ENCODE measurements around the gene TTLL6. TPM values are rescaled to one million over a fixed set of nuclear protein-coding genes. Genes with fewer than 3 reads are reported as not detected.

Gene TTLL6
- total and polyA plus RNA-seq, 2 of the 4 experiments (the other 2 are of a cell fraction): not detected

DNA sequence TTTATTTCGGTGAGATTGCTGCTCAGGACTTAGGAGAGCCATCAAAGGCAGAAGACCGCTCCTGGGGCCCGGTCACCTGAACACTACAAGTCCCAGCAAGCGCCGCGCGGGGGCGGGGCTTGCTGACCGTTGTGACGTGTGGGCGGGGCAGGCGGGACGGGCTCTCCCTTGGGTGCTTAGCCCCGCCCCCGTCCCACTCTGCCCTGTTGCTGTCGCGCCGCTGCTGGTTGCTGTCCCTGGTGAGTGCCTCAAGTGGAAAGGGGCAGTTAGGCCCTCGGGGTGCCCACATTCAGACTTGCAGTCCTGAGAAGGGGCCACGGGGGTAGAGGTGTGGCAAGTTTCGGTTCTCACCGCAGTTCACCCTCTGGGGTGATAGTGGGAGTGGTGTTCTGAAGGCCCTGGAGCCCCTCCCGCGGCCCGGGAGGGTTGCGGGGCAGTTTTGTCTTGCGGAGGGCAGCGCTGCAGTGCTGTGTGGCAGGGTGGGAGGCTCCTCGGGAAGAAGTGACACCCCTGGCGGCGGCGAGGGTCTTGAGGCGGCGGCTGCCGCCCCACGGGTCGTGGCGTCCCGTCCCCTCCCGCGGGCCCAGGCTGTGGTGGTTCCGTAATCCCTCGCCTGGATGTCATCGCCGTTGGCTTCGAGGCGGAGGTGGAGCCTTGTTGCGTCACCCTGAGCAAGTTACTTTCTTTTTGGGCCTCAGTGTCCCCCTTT, 14.0 kb upstream of the TTLL6 start, which contains the start of gene CALCOCO2:
CALCOCO2 (plus strand) TSS at position 196 of the 709 bp plus-strand sequence. CDS start 10,673 bp downstream, outside the sequence.
- Histone ChIP-seq H3K14ac (replicated peaks; ENCODE audit: low read depth, low read length) (peak within 1 kb of the TSS; percentile 86), H3K4ac (ENCODE audit: low read depth, low read length) (peak within 1 kb of the TSS; percentile 91), H2AFZ (replicated peaks; ENCODE audit: low read length, poor library complexity) (peak within 1 kb of the TSS; percentile 100), H3K4me2 (ENCODE audit: low read depth, low read length) (peak within 1 kb of the TSS; percentile 98), H4K5ac (ENCODE audit: low read depth, low read length) (peak within 1 kb of the TSS; percentile 71), H3K9me3 (ENCODE audit: control insufficient read depth, insufficient read depth, low read length) (no peaks in the 10 kb centered on the region), H2BK120ac (ENCODE audit: low read depth, low read length) (peak within 1 kb of the TSS; percentile 88), H3K23ac (ENCODE audit: low read depth, low read length) (peak within 1 kb of the TSS; percentile 97), H3K56ac (ENCODE audit: extremely low read depth, insufficient read depth, low read length) (peak within 1 kb of the TSS; percentile 67; the same call in 1 of the 2 replicates), H3K9me1 (ENCODE audit: insufficient read depth, low read length) (peaks cover 4% of the 10 kb centered on the region), H3K18ac (ENCODE audit: low read depth, low read length) (peak within 1 kb of the TSS; percentile 82), H2BK15ac (ENCODE audit: low read depth, low read length) (peak within 1 kb of the TSS; percentile 42; the same call in 1 of the 3 replicates), H3K4me3 (ENCODE audit: insufficient read depth, low read depth, low read length) (peak within 1 kb of the TSS; percentile 95), H3K27me3 (ENCODE audit: control insufficient read depth, insufficient read depth, low read length) (no peaks in the 10 kb centered on the region), H3K27ac (ENCODE audit: insufficient read depth, low read length) (peak within 1 kb of the TSS; percentile 87), H4K20me1 (ENCODE audit: insufficient read depth, low read length) (peaks cover 15% of the 10 kb centered on the region; the same call in 1 of the 2 replicates), H4K8ac (ENCODE audit: low read depth in 2 of 2, low read length in 2 of 2) (peak within 1 kb of the TSS; percentile 12 to 90), H2BK5ac (ENCODE audit: low read depth, low read length, poor library complexity, severe bottlenecking) (peak within 1 kb of the TSS; percentile 88), H3K9ac (ENCODE audit: low read depth, low read length) (peak within 1 kb of the TSS; percentile 84), H3K79me1 (ENCODE audit: low read depth in 1 of 2, low read length in 2 of 2) (peaks cover 29 to 49% of the 10 kb centered on the region in 2 experiments), H2BK20ac (ENCODE audit: low read depth, low read length) (no peak within 1 kb of the TSS), H3K4me1 (ENCODE audit: control insufficient read depth, insufficient read depth, low read length) (peaks cover 5% of the 10 kb centered on the region), H4K91ac (ENCODE audit: insufficient read depth, low read depth, low read length) (peak within 1 kb of the TSS; percentile 88), H2AK9ac (replicated peaks; ENCODE audit: low read depth, low read length, poor library complexity) (peak within 1 kb of the TSS; percentile 95), H3K36me3 (ENCODE audit: control insufficient read depth, insufficient read depth, low read length) (no peaks in the 10 kb centered on the region), H2AK5ac (ENCODE audit: low read depth, low read length) (peak within 1 kb of the TSS; percentile 76; the same call in 1 of the 2 replicates)
- BruUV-seq (replicated peaks): no TSS peak
- dilution Hi-C loops (cut with HindIII; ENCODE audit: low sequenced_read_pairs, unreplicated experiment) (no loop called here), intact Hi-C loops (cut with micrococcal nuclease) (no loop called here), in situ Hi-C loops (cut with MboI; ENCODE audit: low sequenced_read_pairs) (no loop called here)
- DNase-seq (peak; percentile 89), ATAC-seq (ENCODE audit: low read depth) (peak; percentile 99)
- ChIA-PET CTCF (interaction anchor here (0.6 to 1.5 kb wide), 2 partner anchors 25 to 48 kb away, joined by 5 to 7 read pairs; no protein-coding TSS in a partner anchor), POLR2A (ENCODE audit: unreplicated experiment) (no interaction called here)
- WGBS, 2 experiments (ENCODE audit: extremely low coverage in 2 of 2, insufficient read length in 1 of 2): 0% methylated on average over 22 of the region's 48 CpGs; no CpG with 5 or more reads in 1 of the 2 experiments
- no peak for TF ChIP-seq MAFK (IDR thresholded peaks at IDR 0.05; ENCODE audit: low read depth, low read length)
- no peak for TF ChIP-seq SMC3 (IDR thresholded peaks at IDR 0.05; ENCODE audit: low read depth, low read length)
- TF ChIP-seq, protein P1, sequence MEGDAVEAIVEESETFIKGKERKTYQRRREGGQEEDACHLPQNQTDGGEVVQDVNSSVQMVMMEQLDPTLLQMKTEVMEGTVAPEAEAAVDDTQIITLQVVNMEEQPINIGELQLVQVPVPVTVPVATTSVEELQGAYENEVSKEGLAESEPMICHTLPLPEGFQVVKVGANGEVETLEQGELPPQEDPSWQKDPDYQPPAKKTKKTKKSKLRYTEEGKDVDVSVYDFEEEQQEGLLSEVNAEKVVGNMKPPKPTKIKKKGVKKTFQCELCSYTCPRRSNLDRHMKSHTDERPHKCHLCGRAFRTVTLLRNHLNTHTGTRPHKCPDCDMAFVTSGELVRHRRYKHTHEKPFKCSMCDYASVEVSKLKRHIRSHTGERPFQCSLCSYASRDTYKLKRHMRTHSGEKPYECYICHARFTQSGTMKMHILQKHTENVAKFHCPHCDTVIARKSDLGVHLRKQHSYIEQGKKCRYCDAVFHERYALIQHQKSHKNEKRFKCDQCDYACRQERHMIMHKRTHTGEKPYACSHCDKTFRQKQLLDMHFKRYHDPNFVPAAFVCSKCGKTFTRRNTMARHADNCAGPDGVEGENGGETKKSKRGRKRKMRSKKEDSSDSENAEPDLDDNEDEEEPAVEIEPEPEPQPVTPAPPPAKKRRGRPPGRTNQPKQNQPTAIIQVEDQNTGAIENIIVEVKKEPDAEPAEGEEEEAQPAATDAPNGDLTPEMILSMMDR (conservative IDR thresholded peaks at IDR 0.05; ENCODE audit: low read depth, low read length): no peak
- no peak for TF ChIP-seq RFX5 (IDR thresholded peaks at IDR 0.05; ENCODE audit: low read depth, low read length)
- TF ChIP-seq CEBPB (IDR thresholded peaks at IDR 0.05; ENCODE audit: low read depth, low read length): peak; percentile 98
- TF ChIP-seq MXI1 (IDR thresholded peaks at IDR 0.05; ENCODE audit: borderline replicate concordance, low read depth, low read length): peak; percentile 53; the same call in 1 of the 2 replicates
- TF ChIP-seq NFE2L2 (IDR thresholded peaks at IDR 0.05; ENCODE audit: low read depth, low read length): no peak
- TF ChIP-seq, protein P2, sequence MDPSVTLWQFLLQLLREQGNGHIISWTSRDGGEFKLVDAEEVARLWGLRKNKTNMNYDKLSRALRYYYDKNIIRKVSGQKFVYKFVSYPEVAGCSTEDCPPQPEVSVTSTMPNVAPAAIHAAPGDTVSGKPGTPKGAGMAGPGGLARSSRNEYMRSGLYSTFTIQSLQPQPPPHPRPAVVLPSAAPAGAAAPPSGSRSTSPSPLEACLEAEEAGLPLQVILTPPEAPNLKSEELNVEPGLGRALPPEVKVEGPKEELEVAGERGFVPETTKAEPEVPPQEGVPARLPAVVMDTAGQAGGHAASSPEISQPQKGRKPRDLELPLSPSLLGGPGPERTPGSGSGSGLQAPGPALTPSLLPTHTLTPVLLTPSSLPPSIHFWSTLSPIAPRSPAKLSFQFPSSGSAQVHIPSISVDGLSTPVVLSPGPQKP (IDR thresholded peaks at IDR 0.05; ENCODE audit: borderline replicate concordance, low read depth, low read length): no peak
- TF ChIP-seq CHD1 (IDR thresholded peaks at IDR 0.05; ENCODE audit: low read depth, low read length): no peak
- no peak for TF ChIP-seq RCOR1 (IDR thresholded peaks at IDR 0.05; ENCODE audit: insufficient replicate concordance, low read length)
- peak; percentile 55; the same call in 1 of the 2 replicates for TF ChIP-seq POLR2A (IDR thresholded peaks at IDR 0.05; ENCODE audit: low read depth, low read length)
- TF ChIP-seq, protein P3, sequence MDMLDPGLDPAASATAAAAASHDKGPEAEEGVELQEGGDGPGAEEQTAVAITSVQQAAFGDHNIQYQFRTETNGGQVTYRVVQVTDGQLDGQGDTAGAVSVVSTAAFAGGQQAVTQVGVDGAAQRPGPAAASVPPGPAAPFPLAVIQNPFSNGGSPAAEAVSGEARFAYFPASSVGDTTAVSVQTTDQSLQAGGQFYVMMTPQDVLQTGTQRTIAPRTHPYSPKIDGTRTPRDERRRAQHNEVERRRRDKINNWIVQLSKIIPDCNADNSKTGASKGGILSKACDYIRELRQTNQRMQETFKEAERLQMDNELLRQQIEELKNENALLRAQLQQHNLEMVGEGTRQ (IDR thresholded peaks at IDR 0.05; ENCODE audit: low read depth, low read length): peak; percentile 28; the same call in 1 of the 2 replicates
- TF ChIP-seq MAZ (IDR thresholded peaks at IDR 0.05; ENCODE audit: borderline replicate concordance, low read depth, low read length): peak; percentile 76
- no peak for TF ChIP-seq FOS (IDR thresholded peaks at IDR 0.05; ENCODE audit: low read depth, low read length)
